Globus pallidus (tissue), 1 donor: ENCODE results near the gene GLB1L3.
"Not testable (repeated sequence)": the region's sequence is repeated elsewhere in the genome, so short reads cannot be mapped to it uniquely, and the experiment has no call there.

ENCODE experiments used
- DNase-seq: peaks from one replicate; pipeline ENCODE4 v3.0.0-alpha.2; 2015; ENCODE audit warnings: low spot score

Gene GLB1L3

DNA sequence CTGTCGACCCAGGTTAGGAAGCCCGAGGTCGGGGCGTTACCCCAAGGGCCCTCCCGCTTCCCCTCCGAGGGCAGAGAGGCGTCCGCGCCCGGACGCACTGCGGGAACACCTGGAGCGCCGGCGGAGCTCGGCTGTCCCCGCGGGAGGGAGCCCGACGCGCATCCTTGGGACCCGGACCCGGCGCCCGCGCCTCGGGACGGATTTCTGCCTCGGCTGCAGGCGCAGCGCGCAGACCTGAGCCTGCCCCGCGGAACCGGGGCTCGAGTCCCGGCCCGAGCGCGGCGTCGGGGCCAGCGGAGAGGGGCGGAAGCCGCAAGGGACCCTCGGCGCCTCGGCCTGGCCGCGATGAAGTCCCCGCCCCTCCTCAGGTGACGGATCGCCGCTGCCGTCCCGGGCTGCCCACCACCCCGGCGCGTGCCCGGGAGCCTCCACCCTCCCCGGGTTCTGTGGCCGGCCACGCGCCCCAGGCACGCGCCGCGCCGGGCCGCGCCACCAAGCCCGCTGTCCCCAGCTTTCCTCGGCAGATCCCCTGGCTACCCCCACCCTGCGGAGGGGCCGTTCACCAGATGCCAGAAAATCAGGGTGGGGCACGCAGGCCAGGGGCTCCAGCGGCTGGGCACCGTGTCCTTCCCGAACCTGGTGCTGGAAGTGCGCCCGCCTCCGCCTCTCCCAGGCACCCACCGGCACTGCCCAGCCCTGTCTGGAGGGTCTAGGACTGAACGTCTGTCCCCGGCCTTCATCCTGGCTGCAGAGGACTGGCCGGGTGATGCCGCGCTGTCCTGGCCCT is 410 bp downstream of the GLB1L3 start:
- DNase-seq = no peak

DNA sequence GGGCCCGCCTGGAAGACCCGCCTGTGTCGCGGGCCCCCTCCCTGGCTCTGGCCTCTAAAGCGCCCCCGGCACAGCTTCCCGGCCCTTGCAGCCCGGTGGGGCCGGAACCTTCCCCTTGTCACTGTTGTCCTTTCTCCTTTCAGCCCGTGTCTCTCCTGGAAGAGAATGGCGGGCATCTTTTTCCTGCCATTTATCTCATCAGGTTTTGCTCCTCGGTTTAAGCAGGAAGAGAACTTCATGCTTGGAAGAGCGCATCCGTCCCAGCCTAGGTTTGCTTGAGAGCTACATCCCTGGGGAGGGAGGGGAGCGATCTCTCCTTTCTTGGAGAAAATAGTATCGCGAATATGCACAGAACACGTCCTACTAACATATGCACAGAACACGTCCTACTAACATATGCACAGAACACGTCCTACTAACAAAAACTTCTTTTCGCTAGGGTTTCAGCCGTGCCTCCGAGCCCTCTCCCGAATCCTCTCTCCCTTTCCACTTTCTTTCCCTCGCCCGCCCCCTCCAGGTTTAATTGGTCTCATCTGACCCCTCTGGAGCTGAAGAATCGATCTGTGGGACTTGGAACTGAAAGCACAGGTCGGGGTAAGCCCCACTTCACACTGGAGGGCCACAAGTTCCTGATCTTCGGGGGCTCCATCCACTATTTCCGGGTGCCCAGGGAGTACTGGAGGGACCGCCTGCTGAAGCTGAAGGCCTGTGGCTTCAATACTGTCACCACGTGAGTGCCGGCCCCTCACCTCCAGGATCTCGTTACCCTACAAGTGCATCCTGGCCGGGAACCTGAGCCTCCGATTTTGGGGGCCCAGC is 1.2 kb downstream of the GLB1L3 start:
- no peak for DNase-seq

GRCh38 chr11:134278356-134278755 is 2.2 kb downstream of the GLB1L3 start:
- DNase-seq = no peak

GRCh38 chr11:134281635-134282034 is 5.5 kb downstream of the GLB1L3 start:
- not testable (repeated sequence) for DNase-seq

GRCh38 chr11:134282121-134283045 is 6.2 kb downstream of the GLB1L3 start:
- DNase-seq = no peak

DNA sequence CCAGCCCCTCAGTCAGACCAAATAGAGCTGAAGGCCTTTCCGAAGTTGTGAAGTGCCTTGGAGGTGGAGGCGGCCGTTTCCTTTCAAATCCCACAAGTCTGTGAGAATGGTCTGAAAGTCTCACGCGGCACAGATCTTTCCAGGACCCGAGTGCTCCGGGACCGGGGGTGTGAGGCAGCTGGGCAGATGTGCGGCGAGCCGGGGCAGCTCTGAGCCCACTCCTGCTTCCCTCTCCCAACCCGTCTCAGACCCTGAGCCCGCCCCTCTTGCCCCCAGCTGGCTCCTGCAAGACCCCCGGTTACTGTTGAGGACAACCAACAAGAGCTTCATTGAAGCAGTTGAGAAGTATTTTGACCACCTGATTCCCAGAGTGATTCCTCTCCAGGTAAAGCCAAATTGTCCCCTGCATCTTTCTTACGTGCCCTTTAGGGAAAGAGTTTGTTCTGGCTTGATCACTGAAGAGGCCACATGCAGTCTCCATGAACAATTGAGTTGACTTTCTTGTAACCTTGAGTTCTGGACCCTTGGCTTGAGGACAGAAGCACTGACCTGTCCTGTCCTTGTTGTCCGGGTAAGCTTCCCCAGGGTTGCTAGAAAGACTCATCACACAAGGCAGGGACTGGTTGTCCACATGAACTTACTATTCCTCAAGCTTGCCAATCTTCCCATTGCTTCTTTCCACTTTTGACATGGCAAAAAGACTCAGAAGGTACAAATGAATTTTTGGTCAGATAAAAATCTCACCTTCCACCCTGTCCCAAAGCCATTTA is 7.5 kb downstream of the GLB1L3 start:
- no peak for DNase-seq

DNA sequence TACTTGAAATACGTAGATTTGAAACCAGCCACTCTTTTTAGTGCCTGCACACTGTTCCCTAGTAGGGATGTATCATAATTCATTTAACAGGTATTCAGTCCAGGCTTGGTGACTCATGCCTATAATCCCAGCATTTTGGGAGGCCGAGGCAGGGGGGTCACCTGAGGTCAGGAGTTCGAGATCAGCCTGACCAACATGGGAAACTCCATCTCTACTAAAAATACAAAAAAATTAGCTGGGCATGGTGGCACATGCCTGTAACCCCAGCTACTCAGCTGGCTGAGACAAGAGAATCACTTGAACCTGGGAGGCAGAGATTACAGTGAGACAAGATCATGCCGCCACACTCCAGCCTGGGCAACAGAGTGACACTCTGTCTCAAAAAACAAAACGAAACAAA is 8.2 kb downstream of the GLB1L3 start:
- DNase-seq = not testable (repeated sequence)

GRCh38 chr11:134287561-134287960 is 11.4 kb downstream of the GLB1L3 start:
- no peak for DNase-seq

- DNase-seq = no peak
Observed at GRCh38 chr11:134288486-134288885, 12.3 kb downstream of the GLB1L3 start.

DNA sequence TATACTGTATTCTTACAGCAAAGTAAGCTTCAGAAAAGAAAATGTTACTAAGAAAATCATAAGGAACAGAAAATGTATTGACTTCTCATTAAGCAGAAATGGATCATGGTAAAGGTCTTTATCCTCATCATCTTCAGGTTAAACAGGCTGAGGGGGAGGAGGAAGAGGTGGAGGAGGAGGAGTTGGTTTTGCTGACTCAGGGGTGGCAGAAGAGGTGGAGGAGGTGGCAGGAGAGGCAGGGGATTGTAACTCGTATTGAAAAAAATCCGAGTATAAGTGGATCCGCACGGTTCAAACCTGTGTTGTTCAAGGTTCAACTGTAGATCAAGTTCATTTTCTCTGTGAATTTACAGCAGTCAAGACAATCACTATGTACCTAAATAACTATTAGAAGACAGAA is 13.0 kb downstream of the GLB1L3 start:
- DNase-seq = no peak

GRCh38 chr11:134289789-134290188 is 13.6 kb downstream of the GLB1L3 start:
- no peak for DNase-seq

DNA sequence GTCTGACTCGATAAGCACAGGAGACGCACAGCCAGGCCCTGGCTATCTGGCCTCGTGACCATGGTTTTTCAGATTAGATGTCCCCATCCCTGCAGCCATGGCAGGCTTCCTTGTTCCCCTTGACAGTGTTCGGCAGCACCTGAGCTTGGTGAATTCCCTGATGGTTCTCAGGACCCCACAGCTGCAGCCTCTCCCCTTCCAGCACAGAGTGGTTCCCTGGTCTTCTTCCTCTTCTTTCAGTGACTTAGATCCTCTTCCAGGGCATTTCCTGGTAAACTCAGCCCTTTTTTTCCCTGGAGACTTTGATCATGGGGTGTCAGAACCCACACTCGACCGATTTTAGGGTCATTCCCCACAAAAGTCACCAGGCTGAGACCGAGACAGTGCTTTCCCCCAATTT is 14.5 kb downstream of the GLB1L3 start:
- no peak for DNase-seq

GRCh38 chr11:134291196-134291595 is 15.0 kb downstream of the GLB1L3 start:
- no peak for DNase-seq

- DNase-seq = no peak
Observed at GRCh38 chr11:134292661-134293060, 16.5 kb downstream of the GLB1L3 start.

GRCh38 chr11:134293119-134294113 is 17.2 kb downstream of the GLB1L3 start:
- no peak for DNase-seq

DNA sequence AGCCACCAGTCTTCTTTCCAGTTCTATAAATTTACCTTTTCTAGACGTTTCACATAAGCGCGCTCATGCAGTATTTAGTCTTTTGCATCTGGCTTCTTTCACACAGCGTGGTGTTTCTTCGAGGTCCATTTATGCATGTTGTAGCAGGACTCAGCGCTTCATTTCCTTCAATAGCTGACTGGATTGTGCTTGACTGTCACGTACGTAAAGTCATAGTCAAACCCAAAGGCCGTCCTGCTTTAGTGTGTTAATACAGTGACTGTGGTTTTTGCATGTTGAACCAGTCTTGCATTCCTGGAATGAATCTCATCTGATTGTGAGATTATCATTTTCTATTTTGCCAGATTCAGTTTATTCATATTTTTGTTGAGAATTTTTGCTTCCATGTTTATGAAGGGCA is 18.5 kb downstream of the GLB1L3 start:
- no peak for DNase-seq

- DNase-seq = no peak
Observed at GRCh38 chr11:134312223-134312622, 36.0 kb downstream of the GLB1L3 start.

GRCh38 chr11:134312807-134313206 is 36.6 kb downstream of the GLB1L3 start:
- DNase-seq = no peak

DNA sequence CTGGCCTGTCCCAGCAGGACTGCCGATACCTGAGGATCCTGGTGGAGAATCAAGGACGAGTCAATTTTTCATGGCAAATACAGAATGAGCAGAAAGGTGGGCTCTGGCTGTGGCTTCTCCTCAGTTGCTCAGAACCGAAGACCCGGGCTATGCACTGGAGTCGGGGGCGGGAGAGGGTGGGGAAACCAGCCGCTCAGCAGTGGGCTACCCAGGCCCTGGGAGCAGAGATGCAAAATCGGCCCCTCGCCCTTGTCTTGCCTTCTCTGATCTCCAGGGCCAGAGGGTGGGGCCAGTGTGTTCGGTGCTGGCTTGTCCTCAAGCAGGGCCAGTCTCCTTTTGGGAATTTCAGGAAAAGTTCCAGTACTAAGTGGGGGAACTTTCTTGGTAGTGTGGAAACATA is 37.2 kb downstream of the GLB1L3 start:
- DNase-seq = no peak
